ENCODE measurements around the gene RRP36.

DNA sequence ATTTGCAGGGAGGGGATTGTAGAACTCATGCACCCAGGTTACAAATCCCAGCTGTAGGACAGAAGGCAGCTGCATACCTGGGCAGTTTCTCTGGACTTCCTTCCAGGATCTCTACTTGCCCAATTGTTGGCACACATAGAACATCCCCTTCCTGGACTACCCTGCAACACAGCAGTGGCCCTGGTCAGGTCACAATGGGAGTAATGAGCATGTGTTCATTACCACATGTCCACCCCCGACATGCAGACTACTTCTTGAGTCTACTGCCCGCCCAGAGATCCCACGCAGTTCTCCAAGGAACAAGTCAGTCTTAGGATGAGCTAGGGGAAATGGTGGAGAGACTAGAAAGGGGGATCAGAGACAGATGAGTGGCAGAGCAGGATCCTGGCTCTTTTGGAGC lies 47.5 kb upstream of the RRP36 start:
- no peak for TF ChIP-seq GATA2 (IDR thresholded peaks at IDR 0.05; ENCODE audit: low read depth, low read length)
- no peak for TF ChIP-seq GATA3 (IDR thresholded peaks at IDR 0.05; ENCODE audit: low read depth, low read length)
